NB4 (cell line): ENCODE data around the gene JAK2.

Source experiments
- DNase-seq: peaks from one replicate; pipeline ENCODE4 v3.0.0; 2010; ENCODE audit warnings: low read depth
- H3K4me3 ChIP-seq: one replicate; pipeline ENCODE4 v1.5.1; 2011; ENCODE audit warnings: mild to moderate bottlenecking, low read depth, low read length, moderate library complexity
- CTCF ChIP-seq: IDR thresholded peaks from one replicate; pipeline ENCODE4 v1.5.1; 2012; ENCODE audit warnings: low read depth, low read length
- MYC ChIP-seq: IDR thresholded peaks from 2 replicates; pipeline ENCODE4 v1.6.1; 2011; ENCODE audit warnings: low read depth, low read length
- POLR2A ChIP-seq: IDR thresholded peaks from 2 replicates; pipeline ENCODE4 v1.6.1; 2011; ENCODE audit warnings: mild to moderate bottlenecking; ENCODE audit not compliant: insufficient read length; ENCODE audit errors: extremely low read depth
- TF ChIP-seq, protein P1 (sequence below): IDR thresholded peaks from 2 replicates; pipeline ENCODE4 v1.6.1; 2011; ENCODE audit warnings: low read depth, low read length

Gene JAK2

DNA sequence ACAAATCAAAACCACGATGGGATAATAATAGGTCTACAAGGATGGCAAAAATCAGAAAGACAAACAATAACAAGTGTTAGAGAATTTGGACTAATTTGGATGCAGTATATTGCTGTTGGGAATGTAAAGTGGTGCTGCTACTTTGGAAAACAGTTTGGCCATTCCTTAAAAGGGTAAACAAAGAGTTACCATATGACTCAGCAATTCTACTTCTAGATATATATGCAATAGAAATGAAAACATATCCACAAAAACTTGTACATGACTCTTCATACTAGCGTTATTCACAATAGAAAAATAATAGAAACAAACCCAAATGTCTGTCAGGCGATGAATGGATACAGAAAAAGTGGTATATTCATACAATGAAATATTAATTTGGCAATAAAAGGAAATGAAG lies 58.3 kb downstream of the JAK2 start:
- TF ChIP-seq POLR2A (no peak), CTCF (no peak), MYC (no peak)
- TF ChIP-seq, protein P1, sequence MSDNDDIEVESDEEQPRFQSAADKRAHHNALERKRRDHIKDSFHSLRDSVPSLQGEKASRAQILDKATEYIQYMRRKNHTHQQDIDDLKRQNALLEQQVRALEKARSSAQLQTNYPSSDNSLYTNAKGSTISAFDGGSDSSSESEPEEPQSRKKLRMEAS, result no peak
- no peak for DNase-seq
- H3K4me3 ChIP-seq, result no peak overlapping the region

DNA sequence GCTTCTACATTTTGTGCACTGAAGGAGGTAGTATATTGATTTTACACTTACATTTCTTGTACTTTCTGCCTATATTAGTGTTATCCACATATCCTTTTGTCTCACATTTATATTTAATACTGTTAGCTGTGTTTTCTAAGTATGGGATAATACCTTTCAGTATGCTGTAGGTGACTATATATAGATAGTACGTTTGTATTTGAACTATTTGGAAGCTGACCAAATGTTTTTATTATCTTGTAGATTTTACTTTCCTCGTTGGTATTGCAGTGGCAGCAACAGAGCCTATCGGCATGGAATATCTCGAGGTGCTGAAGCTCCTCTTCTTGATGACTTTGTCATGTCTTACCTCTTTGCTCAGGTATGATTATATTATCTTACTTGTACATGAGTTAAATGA lies 59.1 kb downstream of the JAK2 start:
- no peak for TF ChIP-seq MYC
- TF ChIP-seq CTCF, result no peak
- no peak for TF ChIP-seq POLR2A
- TF ChIP-seq, protein P1, result no peak
- H3K4me3 ChIP-seq, result no peak overlapping the region

GRCh38 chr9:5052838-5053237 lies 67.8 kb downstream of the JAK2 start:
- TF ChIP-seq CTCF (no peak), POLR2A (no peak), MYC (no peak)
- TF ChIP-seq, protein P1, result no peak
- no peak overlapping the region for H3K4me3 ChIP-seq
- no peak for DNase-seq

More for the DNA sequence above, 59.1 kb downstream of the JAK2 start:
- DNase-seq, result no peak

- no peak for DNase-seq
- H3K4me3 ChIP-seq, result no peak overlapping the region
- TF ChIP-seq CTCF (no peak), POLR2A (no peak), MYC (no peak)
- TF ChIP-seq, protein P1, result no peak
Measured at GRCh38 chr9:5062631-5063030, 77.6 kb downstream of the JAK2 start.

- TF ChIP-seq CTCF (no peak), POLR2A (no peak), MYC (no peak)
- TF ChIP-seq, protein P1, result no peak
- H3K4me3 ChIP-seq, result no peak overlapping the region
- no peak for DNase-seq
Measured at GRCh38 chr9:5072871-5073270, 87.8 kb downstream of the JAK2 start.

GRCh38 chr9:5073701-5074100 lies 88.6 kb downstream of the JAK2 start:
- TF ChIP-seq, protein P1, result no peak
- TF ChIP-seq CTCF, result no peak
- TF ChIP-seq POLR2A, result no peak
- no peak for TF ChIP-seq MYC
- DNase-seq, result no peak
- no peak overlapping the region for H3K4me3 ChIP-seq
